GM12892 (cell line): ENCODE results near the gene ATG4D.

Source experiments
- POLR2A ChIP-seq: IDR thresholded peaks from 2 replicates; pipeline ENCODE4 v1.6.1; 2011; ENCODE audit warnings: low read depth, low read length, control low read depth
- TAF1 ChIP-seq: IDR thresholded peaks from 2 replicates; pipeline ENCODE4 v1.6.1; 2011; ENCODE audit warnings: low read depth, mild to moderate bottlenecking, control low read depth, low read length, borderline replicate concordance

DNA sequence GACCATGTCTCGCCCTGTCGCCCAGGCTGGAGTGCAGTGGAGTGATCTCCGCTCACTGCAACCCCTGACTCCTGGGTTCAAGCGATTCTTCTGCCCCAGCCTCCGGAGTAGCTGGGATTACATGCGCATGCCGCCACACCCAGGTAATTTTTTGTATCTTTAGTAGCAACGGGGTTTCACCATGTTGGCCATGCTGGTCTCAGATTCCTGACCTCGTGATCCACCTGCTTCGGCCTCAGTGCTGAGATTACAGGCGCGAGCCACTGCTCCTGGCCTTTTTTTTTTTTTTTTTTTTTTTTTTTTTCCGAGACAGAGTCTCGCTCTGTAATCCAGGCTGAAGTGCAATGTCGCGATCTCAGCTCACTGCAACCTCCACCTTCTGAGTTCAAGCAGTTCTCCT, 35.7 kb upstream of the ATG4D start:
- TF ChIP-seq POLR2A (no peak), TAF1 (no peak)
